ENCODE measurements around the gene GSTA2. TPM values are rescaled to one million over a fixed set of nuclear protein-coding genes. Genes with fewer than 3 reads are reported as not detected.

The GSTA2 gene
- not detected in 2 replicates for total RNA-seq

GRCh38 chr6:52763322-52763916, at the start of gene GSTA2:
Gene GSTA2, minus strand, starts transcription at chr6:52763475. Its CDS starts 5,528 bp downstream, at chr6:52757947.

GRCh38 chr6:52803668-52804255, 40.5 kb upstream of the GSTA2 start, which contains the start of gene GSTA1:
Gene GSTA1, minus strand, starts transcription at chr6:52803816. Its CDS starts 4,549 bp downstream, at chr6:52799267.

Other genes with a start within 250 kb of the GSTA2 start
- gene TRAM2, start 186.4 kb downstream of the GSTA2 start, total RNA-seq, result 31.8 and 68.8 TPM in 2 replicates
- 14.5 and 36.5 TPM in 2 replicates for gene TMEM14A, start 92.4 kb downstream of the GSTA2 start, total RNA-seq
- gene GSTA1, start 40.3 kb upstream of the GSTA2 start, total RNA-seq, result not detected in 2 replicates
- not detected in 2 replicates for gene GSTA5, start 77.3 kb upstream of the GSTA2 start, total RNA-seq
- gene GSTA3, start 146.2 kb upstream of the GSTA2 start, total RNA-seq, result not detected in 2 replicates
- 26.5 and 51.0 TPM in 2 replicates for gene GSTA4, start 231.8 kb upstream of the GSTA2 start, total RNA-seq